ENCODE data around the gene BMPER.

DNA sequence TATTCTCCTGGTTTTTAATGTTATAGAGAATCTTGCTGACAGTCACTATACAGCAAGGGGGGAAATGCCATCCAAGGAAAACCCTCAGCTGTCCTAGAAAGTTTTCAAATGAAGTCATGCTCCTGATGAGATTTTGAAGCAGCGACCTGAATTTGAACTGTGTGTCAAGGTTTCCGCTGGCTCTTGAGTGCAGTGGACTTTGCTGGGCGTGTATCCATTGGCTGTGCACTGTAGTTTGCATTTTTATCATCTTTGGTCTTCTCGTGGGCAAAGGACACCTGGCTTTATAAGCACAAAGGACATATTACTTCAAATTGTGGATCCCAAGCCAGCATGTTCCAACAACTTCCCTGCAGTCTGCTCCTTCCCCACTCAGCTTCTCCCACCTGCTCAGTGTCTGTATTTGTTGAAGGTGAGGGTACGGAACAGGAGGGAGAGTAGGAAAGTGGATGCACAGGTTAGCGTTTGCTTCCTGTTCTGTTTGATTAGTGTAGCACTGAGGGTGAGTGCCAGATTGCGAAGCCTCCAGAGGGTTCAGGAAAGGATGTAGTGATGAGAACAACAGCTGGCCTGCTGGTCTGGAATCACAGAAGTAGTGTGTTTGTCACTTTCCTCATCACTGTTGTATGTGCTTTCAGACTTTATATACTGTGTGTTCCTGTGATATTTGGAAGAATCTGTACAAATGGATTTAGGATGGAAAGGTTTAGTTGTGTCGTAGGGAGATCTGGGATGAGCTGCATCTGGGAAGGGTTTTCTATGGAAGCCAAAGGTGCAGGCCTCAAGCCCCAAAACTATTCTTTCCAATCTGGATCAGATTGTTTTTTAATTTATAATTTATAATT, 204.8 kb downstream of the BMPER start:
- TF ChIP-seq, protein P1, sequence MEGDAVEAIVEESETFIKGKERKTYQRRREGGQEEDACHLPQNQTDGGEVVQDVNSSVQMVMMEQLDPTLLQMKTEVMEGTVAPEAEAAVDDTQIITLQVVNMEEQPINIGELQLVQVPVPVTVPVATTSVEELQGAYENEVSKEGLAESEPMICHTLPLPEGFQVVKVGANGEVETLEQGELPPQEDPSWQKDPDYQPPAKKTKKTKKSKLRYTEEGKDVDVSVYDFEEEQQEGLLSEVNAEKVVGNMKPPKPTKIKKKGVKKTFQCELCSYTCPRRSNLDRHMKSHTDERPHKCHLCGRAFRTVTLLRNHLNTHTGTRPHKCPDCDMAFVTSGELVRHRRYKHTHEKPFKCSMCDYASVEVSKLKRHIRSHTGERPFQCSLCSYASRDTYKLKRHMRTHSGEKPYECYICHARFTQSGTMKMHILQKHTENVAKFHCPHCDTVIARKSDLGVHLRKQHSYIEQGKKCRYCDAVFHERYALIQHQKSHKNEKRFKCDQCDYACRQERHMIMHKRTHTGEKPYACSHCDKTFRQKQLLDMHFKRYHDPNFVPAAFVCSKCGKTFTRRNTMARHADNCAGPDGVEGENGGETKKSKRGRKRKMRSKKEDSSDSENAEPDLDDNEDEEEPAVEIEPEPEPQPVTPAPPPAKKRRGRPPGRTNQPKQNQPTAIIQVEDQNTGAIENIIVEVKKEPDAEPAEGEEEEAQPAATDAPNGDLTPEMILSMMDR (IDR thresholded peaks at IDR 0.05), result no peak
- TF ChIP-seq POLR2A (IDR thresholded peaks at IDR 0.05), result no peak

Measured in thyroid gland (tissue), 4 donors.